ENCODE measurements around the gene ZSWIM3.
A peak's percentile ranks its signal among the peaks of the same experiment; 100 is the strongest.

Gene ZSWIM3

GRCh38 chr20:45833883-45834796 is 23.3 kb upstream of the ZSWIM3 start:
- Histone ChIP-seq H3K27ac (ENCODE audit: low read depth, low read length) (peak overlapping the region; percentile 90), H3K27me3 (ENCODE audit: control insufficient read depth in 1 of 2, insufficient read depth in 2 of 2, low read length in 2 of 2) (no peaks in the 10 kb centered on the region), H3K9me3 (ENCODE audit: low read length) (no peaks in the 10 kb centered on the region), H3K9ac (ENCODE audit: low read length) (peak overlapping the region; percentile 77), H3K36me3 (ENCODE audit: insufficient read depth, low read length) (no peaks in the 10 kb centered on the region), H3K4me1 (ENCODE audit: insufficient read depth, low read length) (peaks cover 40% of the 10 kb centered on the region), H3K4me3 (ENCODE audit: low read depth in 1 of 2, low read length in 2 of 2) (peak overlapping the region; percentile 57 to 82)

GRCh38 chr20:45834797-45835161 is 22.6 kb upstream of the ZSWIM3 start:
- Histone ChIP-seq H3K4me1 (ENCODE audit: insufficient read depth, low read length) (peaks cover 40% of the 10 kb centered on the region), H3K27ac (ENCODE audit: low read depth, low read length) (peak overlapping the region; percentile 90), H3K9ac (ENCODE audit: low read length) (peak overlapping the region; percentile 77), H3K9me3 (ENCODE audit: low read length) (no peaks in the 10 kb centered on the region), H3K36me3 (ENCODE audit: insufficient read depth, low read length) (peaks cover under 1% of the 10 kb centered on the region), H3K27me3 (ENCODE audit: control insufficient read depth in 1 of 2, insufficient read depth in 2 of 2, low read length in 2 of 2) (no peaks in the 10 kb centered on the region), H3K4me3 (ENCODE audit: low read depth in 1 of 2, low read length in 2 of 2) (peak overlapping the region; percentile 57 to 82)

GRCh38 chr20:45835329-45835765 is 22.1 kb upstream of the ZSWIM3 start:
- Histone ChIP-seq H3K4me1 (ENCODE audit: insufficient read depth, low read length) (peaks cover 40% of the 10 kb centered on the region), H3K36me3 (ENCODE audit: insufficient read depth, low read length) (peaks cover 6% of the 10 kb centered on the region), H3K9me3 (ENCODE audit: low read length) (no peaks in the 10 kb centered on the region), H3K27ac (ENCODE audit: low read depth, low read length) (peak overlapping the region; percentile 53), H3K27me3 (ENCODE audit: control insufficient read depth in 1 of 2, insufficient read depth in 2 of 2, low read length in 2 of 2) (no peaks in the 10 kb centered on the region), H3K4me3 (ENCODE audit: low read depth in 1 of 2, low read length in 2 of 2) (peak overlapping the region in 1 of 2 donors; percentile 82), H3K9ac (ENCODE audit: low read length) (peak overlapping the region; percentile 77)

GRCh38 chr20:45835825-45836224 is 21.6 kb upstream of the ZSWIM3 start:
- Histone ChIP-seq H3K27ac (ENCODE audit: low read depth, low read length) (peak overlapping the region; percentile 53), H3K9ac (ENCODE audit: low read length) (no peak overlapping the region), H3K4me3 (ENCODE audit: low read depth in 1 of 2, low read length in 2 of 2) (peak overlapping the region in 1 of 2 donors; percentile 82), H3K9me3 (ENCODE audit: low read length) (no peaks in the 10 kb centered on the region), H3K4me1 (ENCODE audit: insufficient read depth, low read length) (peaks cover 40% of the 10 kb centered on the region), H3K36me3 (ENCODE audit: insufficient read depth, low read length) (peaks cover 7% of the 10 kb centered on the region), H3K27me3 (ENCODE audit: control insufficient read depth in 1 of 2, insufficient read depth in 2 of 2, low read length in 2 of 2) (no peaks in the 10 kb centered on the region)

- peaks cover 49% of the 10 kb centered on the region for H3K4me1 ChIP-seq (ENCODE audit: insufficient read depth, low read length)
- H3K9ac ChIP-seq (ENCODE audit: low read length) = peak overlapping the region; percentile 9
- H3K36me3 ChIP-seq (ENCODE audit: insufficient read depth, low read length) = peaks cover 17% of the 10 kb centered on the region
- H3K4me3 ChIP-seq (ENCODE audit: low read depth in 1 of 2, low read length in 2 of 2) = peak overlapping the region in 1 of 2 donors; percentile 12
- no peaks in the 10 kb centered on the region for H3K27me3 ChIP-seq (ENCODE audit: control insufficient read depth in 1 of 2, insufficient read depth in 2 of 2, low read length in 2 of 2)
- no peaks in the 10 kb centered on the region for H3K9me3 ChIP-seq (ENCODE audit: low read length)
- H3K27ac ChIP-seq (ENCODE audit: low read depth, low read length) = peak overlapping the region; percentile 23
These were observed 20.6 kb upstream of the ZSWIM3 start for GRCh38 chr20:45836841-45837240.

GRCh38 chr20:45840700-45841198 is 16.7 kb upstream of the ZSWIM3 start:
- H3K36me3 ChIP-seq (ENCODE audit: insufficient read depth, low read length) = peaks cover 41% of the 10 kb centered on the region
- H3K9ac ChIP-seq (ENCODE audit: low read length) = no peak overlapping the region
- H3K27me3 ChIP-seq (ENCODE audit: control insufficient read depth in 1 of 2, insufficient read depth in 2 of 2, low read length in 2 of 2) = no peaks in the 10 kb centered on the region
- no peak overlapping the region for H3K4me3 ChIP-seq (ENCODE audit: low read depth in 1 of 2, low read length in 2 of 2)
- no peak overlapping the region for H3K27ac ChIP-seq (ENCODE audit: low read depth, low read length)
- no peaks in the 10 kb centered on the region for H3K9me3 ChIP-seq (ENCODE audit: low read length)
- peaks cover 48% of the 10 kb centered on the region for H3K4me1 ChIP-seq (ENCODE audit: insufficient read depth, low read length)

GRCh38 chr20:45841407-45842129 is 15.8 kb upstream of the ZSWIM3 start:
- Histone ChIP-seq H3K36me3 (ENCODE audit: insufficient read depth, low read length) (peaks cover 48% of the 10 kb centered on the region), H3K27me3 (ENCODE audit: control insufficient read depth in 1 of 2, insufficient read depth in 2 of 2, low read length in 2 of 2) (no peaks in the 10 kb centered on the region), H3K9me3 (ENCODE audit: low read length) (no peaks in the 10 kb centered on the region), H3K4me1 (ENCODE audit: insufficient read depth, low read length) (peaks cover 46% of the 10 kb centered on the region), H3K9ac (ENCODE audit: low read length) (no peak overlapping the region), H3K4me3 (ENCODE audit: low read depth in 1 of 2, low read length in 2 of 2) (peak overlapping the region in 1 of 2 donors; percentile 9), H3K27ac (ENCODE audit: low read depth, low read length) (peak overlapping the region; percentile 13)

- Histone ChIP-seq H3K9ac (ENCODE audit: low read length) (no peak overlapping the region), H3K9me3 (ENCODE audit: low read length) (no peaks in the 10 kb centered on the region), H3K27me3 (ENCODE audit: control insufficient read depth in 1 of 2, insufficient read depth in 2 of 2, low read length in 2 of 2) (no peaks in the 10 kb centered on the region), H3K36me3 (ENCODE audit: insufficient read depth, low read length) (peaks cover 52% of the 10 kb centered on the region), H3K4me3 (ENCODE audit: low read depth in 1 of 2, low read length in 2 of 2) (peak overlapping the region in 1 of 2 donors; percentile 9), H3K4me1 (ENCODE audit: insufficient read depth, low read length) (peaks cover 39% of the 10 kb centered on the region), H3K27ac (ENCODE audit: low read depth, low read length) (peak overlapping the region; percentile 13)
These were observed 15.1 kb upstream of the ZSWIM3 start for GRCh38 chr20:45842169-45842812.

GRCh38 chr20:45843506-45843905 is 13.9 kb upstream of the ZSWIM3 start:
- Histone ChIP-seq H3K27me3 (ENCODE audit: control insufficient read depth in 1 of 2, insufficient read depth in 2 of 2, low read length in 2 of 2) (no peaks in the 10 kb centered on the region), H3K9me3 (ENCODE audit: low read length) (no peaks in the 10 kb centered on the region), H3K4me3 (ENCODE audit: low read depth in 1 of 2, low read length in 2 of 2) (no peak overlapping the region), H3K4me1 (ENCODE audit: insufficient read depth, low read length) (peaks cover 37% of the 10 kb centered on the region), H3K9ac (ENCODE audit: low read length) (no peak overlapping the region), H3K36me3 (ENCODE audit: insufficient read depth, low read length) (peaks cover 59% of the 10 kb centered on the region), H3K27ac (ENCODE audit: low read depth, low read length) (no peak overlapping the region)

- no peak overlapping the region for H3K9ac ChIP-seq (ENCODE audit: low read length)
- H3K4me1 ChIP-seq (ENCODE audit: insufficient read depth, low read length) = peaks cover 37% of the 10 kb centered on the region
- no peaks in the 10 kb centered on the region for H3K9me3 ChIP-seq (ENCODE audit: low read length)
- peaks cover 62% of the 10 kb centered on the region for H3K36me3 ChIP-seq (ENCODE audit: insufficient read depth, low read length)
- H3K27me3 ChIP-seq (ENCODE audit: control insufficient read depth in 1 of 2, insufficient read depth in 2 of 2, low read length in 2 of 2) = no peaks in the 10 kb centered on the region
- H3K27ac ChIP-seq (ENCODE audit: low read depth, low read length) = no peak overlapping the region
- no peak overlapping the region for H3K4me3 ChIP-seq (ENCODE audit: low read depth in 1 of 2, low read length in 2 of 2)
These were observed 12.0 kb upstream of the ZSWIM3 start for GRCh38 chr20:45845452-45845851.

GRCh38 chr20:45848421-45848820 is 9.0 kb upstream of the ZSWIM3 start:
- H3K4me3 ChIP-seq (ENCODE audit: low read depth in 1 of 2, low read length in 2 of 2) = no peak overlapping the region
- H3K27ac ChIP-seq (ENCODE audit: low read depth, low read length) = no peak overlapping the region
- H3K36me3 ChIP-seq (ENCODE audit: insufficient read depth, low read length) = peaks cover 64% of the 10 kb centered on the region
- H3K4me1 ChIP-seq (ENCODE audit: insufficient read depth, low read length) = peaks cover 12% of the 10 kb centered on the region
- H3K9me3 ChIP-seq (ENCODE audit: low read length) = no peaks in the 10 kb centered on the region
- no peaks in the 10 kb centered on the region for H3K27me3 ChIP-seq (ENCODE audit: control insufficient read depth in 1 of 2, insufficient read depth in 2 of 2, low read length in 2 of 2)
- H3K9ac ChIP-seq (ENCODE audit: low read length) = no peak overlapping the region
